Cardiac muscle cell (in vitro differentiated cells and primary cell): Measurements from ENCODE around the gene GPR146. TPM values are rescaled to one million over a fixed set of nuclear protein-coding genes. Genes with fewer than 3 reads are reported as not detected.
A peak's percentile ranks its signal among the peaks of the same experiment; 100 is the strongest.

Experiments used
- DNase-seq, 2 donors: peaks; one replicate each; pipeline versions ENCODE4 v3.0.0 to v3.0.0-alpha.2; 2010 to 2017; ENCODE audit warnings: low read depth in 1 of 2, low spot score in 1 of 2
- H3K27ac ChIP-seq: fragments of 200-600 bp; sonication (generic); 2 replicates; pipeline ENCODE4 v1.5.1; 2016
- H3K27me3 ChIP-seq: fragments of 200-600 bp; sonication (generic); 2 replicates; pipeline ENCODE4 v1.6.0; 2016; ENCODE audit warnings: control low read depth
- H3K36me3 ChIP-seq: fragments of 200-600 bp; sonication (generic); 2 replicates; pipeline ENCODE4 v1.5.1; 2016; ENCODE audit warnings: control low read depth
- H3K4me1 ChIP-seq: fragments of 200-600 bp; sonication (generic); 2 replicates; pipeline ENCODE4 v1.8.1; 2017; ENCODE audit warnings: low read depth, mild to moderate bottlenecking, mixed run types
- H3K4me3 ChIP-seq: fragments of 200-600 bp; sonication (generic); 2 replicates; pipeline ENCODE4 v1.5.1; 2016; ENCODE audit warnings: mild to moderate bottlenecking
- H3K9me3 ChIP-seq: fragments of 200-600 bp; sonication (generic); 2 replicates; pipeline ENCODE4 v1.5.1; 2017; ENCODE audit warnings: low read depth, mild to moderate bottlenecking, control low read depth
- polyA plus RNA-seq: library from polyadenylated mRNA; unstranded; fragments of >200 nt; fragmentation: Nextera tagmentation; extraction: Ambion mirVana; gene quantifications from 2 replicates; pipeline ENCODE4 v1.2.1, GENCODE V29; 2016
- total RNA-seq: library from RNA; depleted of rRNA; stranded (reverse); fragments of >200 nt; gene quantifications from 2 replicates; pipeline ENCODE4 v1.2.3, GENCODE V29; 2016
- TF ChIP-seq, protein P1 (sequence below): IDR thresholded peaks from 2 replicates; pipeline ENCODE4 v1.5.1; 2012; ENCODE audit warnings: low read depth, mild to moderate bottlenecking, low read length

GPR146 gene, protein sequence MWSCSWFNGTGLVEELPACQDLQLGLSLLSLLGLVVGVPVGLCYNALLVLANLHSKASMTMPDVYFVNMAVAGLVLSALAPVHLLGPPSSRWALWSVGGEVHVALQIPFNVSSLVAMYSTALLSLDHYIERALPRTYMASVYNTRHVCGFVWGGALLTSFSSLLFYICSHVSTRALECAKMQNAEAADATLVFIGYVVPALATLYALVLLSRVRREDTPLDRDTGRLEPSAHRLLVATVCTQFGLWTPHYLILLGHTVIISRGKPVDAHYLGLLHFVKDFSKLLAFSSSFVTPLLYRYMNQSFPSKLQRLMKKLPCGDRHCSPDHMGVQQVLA
- 11.2 and 16.3 TPM in 2 replicates for total RNA-seq
- polyA plus RNA-seq: 4.4 and 7.5 TPM in 2 replicates

DNA sequence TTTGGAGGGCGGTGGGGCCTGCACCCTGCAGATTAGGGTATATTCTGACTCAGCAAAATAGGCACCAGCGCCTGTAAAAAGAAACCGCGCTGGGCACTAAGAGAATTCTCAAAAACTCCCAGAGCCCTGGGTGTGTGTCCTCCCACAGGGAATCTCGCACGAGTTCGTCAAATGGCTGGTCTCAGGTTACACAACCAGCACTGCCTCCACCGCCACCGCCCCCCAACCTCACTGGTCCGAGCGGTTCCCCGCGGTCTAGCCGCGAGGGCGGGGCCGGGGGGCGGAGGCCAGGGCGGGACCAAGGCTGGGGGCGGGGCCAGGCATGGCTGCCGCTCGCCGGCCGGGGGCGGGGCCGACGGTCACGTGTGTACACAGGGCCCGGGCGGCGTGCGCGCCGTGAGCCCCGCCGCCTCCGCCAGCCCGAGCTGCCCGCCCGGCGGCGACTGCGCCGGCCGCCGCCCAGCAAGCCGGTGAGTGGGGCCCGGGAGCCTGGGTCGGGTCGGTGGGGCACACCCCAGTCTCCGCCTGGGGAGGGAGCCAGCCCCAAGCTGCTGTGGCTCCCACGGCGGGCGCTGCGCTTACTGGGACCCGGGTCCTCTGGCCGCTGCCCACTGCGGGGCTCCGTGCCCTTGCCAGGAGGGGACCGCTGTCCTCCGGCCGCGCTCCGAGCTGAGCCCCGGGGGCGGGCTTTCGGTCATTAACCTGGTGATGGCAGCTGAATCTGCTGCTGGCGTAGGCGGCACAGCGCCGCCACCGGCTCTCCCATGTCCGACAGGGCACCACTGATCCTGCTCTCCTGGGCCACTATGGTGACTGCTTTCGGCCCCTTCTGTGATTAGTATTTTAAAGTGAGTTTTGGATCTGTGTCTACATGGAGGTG is at the start of gene GPR146:
TSS of gene GPR146 (plus strand) at position 358 of the 880 bp plus-strand sequence. CDS start 12,970 bp downstream, outside the sequence.
- TF ChIP-seq, protein P1, sequence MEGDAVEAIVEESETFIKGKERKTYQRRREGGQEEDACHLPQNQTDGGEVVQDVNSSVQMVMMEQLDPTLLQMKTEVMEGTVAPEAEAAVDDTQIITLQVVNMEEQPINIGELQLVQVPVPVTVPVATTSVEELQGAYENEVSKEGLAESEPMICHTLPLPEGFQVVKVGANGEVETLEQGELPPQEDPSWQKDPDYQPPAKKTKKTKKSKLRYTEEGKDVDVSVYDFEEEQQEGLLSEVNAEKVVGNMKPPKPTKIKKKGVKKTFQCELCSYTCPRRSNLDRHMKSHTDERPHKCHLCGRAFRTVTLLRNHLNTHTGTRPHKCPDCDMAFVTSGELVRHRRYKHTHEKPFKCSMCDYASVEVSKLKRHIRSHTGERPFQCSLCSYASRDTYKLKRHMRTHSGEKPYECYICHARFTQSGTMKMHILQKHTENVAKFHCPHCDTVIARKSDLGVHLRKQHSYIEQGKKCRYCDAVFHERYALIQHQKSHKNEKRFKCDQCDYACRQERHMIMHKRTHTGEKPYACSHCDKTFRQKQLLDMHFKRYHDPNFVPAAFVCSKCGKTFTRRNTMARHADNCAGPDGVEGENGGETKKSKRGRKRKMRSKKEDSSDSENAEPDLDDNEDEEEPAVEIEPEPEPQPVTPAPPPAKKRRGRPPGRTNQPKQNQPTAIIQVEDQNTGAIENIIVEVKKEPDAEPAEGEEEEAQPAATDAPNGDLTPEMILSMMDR: peak; percentile 71
- peak within 1 kb of the TSS; percentile 97 for H3K27ac ChIP-seq
- no peaks in the 10 kb centered on the region for H3K9me3 ChIP-seq
- no peaks in the 10 kb centered on the region for H3K36me3 ChIP-seq
- peak within 1 kb of the TSS; percentile 71 for H3K4me3 ChIP-seq
- peak; percentile 98 to 99 for DNase-seq
- H3K4me1 ChIP-seq: peaks cover 26% of the 10 kb centered on the region
- H3K27me3 ChIP-seq: no peaks in the 10 kb centered on the region

DNA sequence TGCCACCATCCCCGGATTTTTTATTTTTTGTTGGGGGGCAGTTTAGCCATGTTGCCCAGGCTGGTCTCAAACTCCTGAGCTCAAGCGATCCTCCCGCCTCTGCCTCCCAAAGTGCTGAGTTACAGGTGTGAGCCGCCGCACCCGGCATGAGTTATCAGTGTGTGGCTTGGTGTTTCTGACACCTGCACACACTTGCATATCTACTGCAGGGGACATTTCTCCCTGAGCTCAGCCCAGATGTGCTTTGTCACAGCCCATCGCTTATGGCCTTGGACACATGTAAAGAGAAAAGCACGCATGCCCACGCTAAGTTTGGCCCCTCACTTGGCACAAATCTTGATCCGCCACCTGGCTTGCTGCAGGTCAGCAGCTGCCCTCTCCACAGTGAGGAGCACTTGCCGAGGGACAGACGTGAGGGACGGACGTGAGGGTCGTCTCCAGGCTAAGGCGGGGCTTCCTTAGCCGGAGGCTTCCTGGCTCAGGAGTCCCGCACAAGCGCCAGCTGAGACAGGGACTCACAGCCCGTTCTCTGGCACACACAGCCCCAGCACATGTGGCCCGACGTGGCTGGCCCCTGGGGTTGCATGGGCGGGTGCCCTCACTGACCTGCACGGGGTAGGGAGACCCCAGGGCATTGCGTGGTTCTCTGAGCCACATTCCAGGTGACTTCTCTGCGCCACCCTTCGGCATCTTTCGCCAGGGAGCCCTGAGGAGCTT is 49.6 kb upstream of the GPR146 start:
- Histone ChIP-seq H3K27me3 (no peaks in the 10 kb centered on the region), H3K27ac (no peak overlapping the region), H3K36me3 (peaks cover 4% of the 10 kb centered on the region), H3K9me3 (no peaks in the 10 kb centered on the region), H3K4me1 (peaks cover 9% of the 10 kb centered on the region), H3K4me3 (no peak overlapping the region)
- DNase-seq: no peak
- TF ChIP-seq, protein P1: no peak

DNA sequence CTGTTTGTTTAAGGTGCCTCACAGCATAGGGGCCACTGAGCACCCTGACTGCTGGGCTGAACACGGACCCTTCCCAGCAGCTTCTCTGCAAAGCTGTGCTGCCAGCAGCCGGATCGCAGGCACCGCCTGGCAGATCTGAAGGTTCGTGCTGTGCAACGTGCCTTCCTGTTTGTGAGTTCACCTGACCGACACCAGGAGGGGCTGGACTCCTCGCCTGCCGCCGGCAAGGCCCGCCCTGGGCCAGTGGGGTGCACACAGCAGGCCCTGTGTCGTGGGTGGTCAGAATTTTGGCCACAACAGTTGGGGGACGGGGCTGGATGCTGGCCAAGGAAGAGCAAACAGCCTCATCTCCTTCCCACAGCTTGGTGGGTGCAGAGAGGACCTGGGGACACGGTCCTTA is 48.8 kb upstream of the GPR146 start:
- Histone ChIP-seq H3K4me3 (no peak overlapping the region), H3K27ac (no peak overlapping the region), H3K36me3 (peaks cover 4% of the 10 kb centered on the region), H3K4me1 (peaks cover 9% of the 10 kb centered on the region), H3K27me3 (no peaks in the 10 kb centered on the region), H3K9me3 (no peaks in the 10 kb centered on the region)
- no peak for DNase-seq
- TF ChIP-seq, protein P1: no peak

DNA sequence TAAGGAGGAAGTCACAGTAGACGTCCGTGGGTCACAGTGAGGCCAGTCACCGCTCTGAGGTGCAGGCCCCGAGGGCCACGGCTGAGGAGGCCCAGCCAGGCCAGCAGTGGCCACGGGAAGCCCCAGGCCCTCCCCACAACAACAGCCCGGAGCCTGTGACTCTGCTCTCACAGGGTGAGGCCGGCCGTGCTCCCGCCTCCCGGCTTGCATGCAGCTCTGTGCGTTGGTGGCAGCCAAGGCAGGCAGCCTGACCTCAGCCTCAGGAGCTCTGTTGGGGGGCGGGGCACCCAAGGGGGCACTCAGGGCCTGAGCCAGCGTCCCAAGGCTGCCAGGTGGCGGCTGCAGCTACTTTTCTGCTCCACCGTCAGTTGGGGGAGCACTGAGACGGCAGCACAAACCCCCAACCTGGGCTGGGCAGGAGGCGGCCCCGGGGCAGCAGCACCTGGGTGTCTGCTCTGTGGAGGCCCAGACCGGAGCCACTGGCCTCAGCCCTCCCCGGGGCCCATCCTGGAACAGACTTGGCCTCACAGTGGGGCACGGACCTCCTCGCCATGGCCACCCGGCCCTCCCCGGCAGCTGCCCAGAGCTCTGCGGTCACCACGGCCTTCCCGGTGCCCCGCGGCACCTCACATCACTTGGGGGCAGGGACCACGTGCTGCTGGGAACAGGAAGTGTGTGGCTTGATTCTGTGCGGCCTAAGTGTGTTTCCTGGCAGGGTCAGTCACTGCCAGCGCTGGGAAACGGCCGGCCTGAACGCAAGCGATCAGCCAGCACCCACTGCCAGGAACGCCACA is 48.1 kb upstream of the GPR146 start:
- H3K27ac ChIP-seq: no peak overlapping the region
- H3K9me3 ChIP-seq: no peaks in the 10 kb centered on the region
- H3K4me1 ChIP-seq: peaks cover 5% of the 10 kb centered on the region
- DNase-seq: no peak
- peaks cover 4% of the 10 kb centered on the region for H3K36me3 ChIP-seq
- no peaks in the 10 kb centered on the region for H3K27me3 ChIP-seq
- no peak overlapping the region for H3K4me3 ChIP-seq
- TF ChIP-seq, protein P1: no peak
